ENCODE measurements around the gene AGPAT3.
A peak's percentile ranks its signal among the peaks of the same experiment; 100 is the strongest.

AGPAT3 gene

GRCh38 chr21:44003307-44003966 is 138.4 kb downstream of the AGPAT3 start:
- no peak for DNase-seq

GRCh38 chr21:44005071-44005470 is 140.0 kb downstream of the AGPAT3 start:
- H3K27me3 Mint-ChIP-seq (ENCODE audit: low read depth, poor library complexity), result peaks cover 15% of the 10 kb centered on the region
- no peaks in the 10 kb centered on the region for H3K36me3 Mint-ChIP-seq (ENCODE audit: low read depth)
- TF ChIP-seq CTCF (IDR thresholded peaks at IDR 0.05), result no peak
- H3K9me3 Mint-ChIP-seq, result peaks cover 3% of the 10 kb centered on the region
- H3K4me3 Mint-ChIP-seq, result no peak overlapping the region
- H3K27ac Mint-ChIP-seq, result no peak overlapping the region
- peaks cover 2% of the 10 kb centered on the region for H3K4me1 Mint-ChIP-seq
- no peak for DNase-seq

More at GRCh38 chr21:44003307-44003966, 138.4 kb downstream of the AGPAT3 start:
- TF ChIP-seq CTCF (IDR thresholded peaks at IDR 0.05), result no peak
- H3K36me3 Mint-ChIP-seq (ENCODE audit: low read depth), result no peaks in the 10 kb centered on the region
- peaks cover 17% of the 10 kb centered on the region for H3K27me3 Mint-ChIP-seq (ENCODE audit: low read depth, poor library complexity)
- H3K9me3 Mint-ChIP-seq, result no peaks in the 10 kb centered on the region
- no peak overlapping the region for H3K4me3 Mint-ChIP-seq
- H3K4me1 Mint-ChIP-seq, result no peaks in the 10 kb centered on the region
- peak overlapping the region; percentile 48 for H3K27ac Mint-ChIP-seq

- no peak for DNase-seq
- Mint-ChIP-seq H3K27me3 (ENCODE audit: low read depth, poor library complexity) (peaks cover 12% of the 10 kb centered on the region), H3K4me1 (peaks cover 7% of the 10 kb centered on the region), H3K4me3 (no peak overlapping the region), H3K9me3 (peaks cover 3% of the 10 kb centered on the region), H3K27ac (no peak overlapping the region), H3K36me3 (ENCODE audit: low read depth) (no peaks in the 10 kb centered on the region)
- TF ChIP-seq CTCF (IDR thresholded peaks at IDR 0.05), result no peak
These were observed 140.6 kb downstream of the AGPAT3 start for GRCh38 chr21:44005593-44005992.

- Mint-ChIP-seq H3K27ac (no peak overlapping the region), H3K4me3 (no peak overlapping the region), H3K36me3 (ENCODE audit: low read depth) (no peaks in the 10 kb centered on the region), H3K27me3 (ENCODE audit: low read depth, poor library complexity) (peaks cover 12% of the 10 kb centered on the region), H3K4me1 (peaks cover 13% of the 10 kb centered on the region), H3K9me3 (peaks cover 3% of the 10 kb centered on the region)
- TF ChIP-seq CTCF (IDR thresholded peaks at IDR 0.05), result no peak
- DNase-seq, result no peak
These were observed 141.1 kb downstream of the AGPAT3 start for GRCh38 chr21:44006017-44006619.

- no peak for TF ChIP-seq CTCF (IDR thresholded peaks at IDR 0.05)
- H3K27me3 Mint-ChIP-seq (ENCODE audit: low read depth, poor library complexity), result peaks cover 12% of the 10 kb centered on the region
- no peak for DNase-seq
- H3K36me3 Mint-ChIP-seq (ENCODE audit: low read depth), result no peaks in the 10 kb centered on the region
- H3K4me3 Mint-ChIP-seq, result no peak overlapping the region
- H3K27ac Mint-ChIP-seq, result no peak overlapping the region
- H3K9me3 Mint-ChIP-seq, result peaks cover 3% of the 10 kb centered on the region
- H3K4me1 Mint-ChIP-seq, result peaks cover 16% of the 10 kb centered on the region
These were observed 141.6 kb downstream of the AGPAT3 start for GRCh38 chr21:44006656-44007055.

GRCh38 chr21:44010429-44010828 is 145.4 kb downstream of the AGPAT3 start:
- Mint-ChIP-seq H3K27ac (peak overlapping the region; percentile 21), H3K27me3 (ENCODE audit: low read depth, poor library complexity) (peaks cover 9% of the 10 kb centered on the region), H3K4me3 (peak overlapping the region; percentile 90), H3K36me3 (ENCODE audit: low read depth) (no peaks in the 10 kb centered on the region), H3K4me1 (peaks cover 39% of the 10 kb centered on the region), H3K9me3 (peaks cover 3% of the 10 kb centered on the region)
- DNase-seq, result peak; percentile 30
- TF ChIP-seq CTCF (IDR thresholded peaks at IDR 0.05), result no peak
